ENCODE measurements around the gene POLA2. TPM values are rescaled to one million over a fixed set of nuclear protein-coding genes. Genes with fewer than 3 reads are reported as not detected.
"Not testable (repeated sequence)": the region's sequence is repeated elsewhere in the genome, so short reads cannot be mapped to it uniquely, and the experiment has no call there.

POLA2 gene, protein sequence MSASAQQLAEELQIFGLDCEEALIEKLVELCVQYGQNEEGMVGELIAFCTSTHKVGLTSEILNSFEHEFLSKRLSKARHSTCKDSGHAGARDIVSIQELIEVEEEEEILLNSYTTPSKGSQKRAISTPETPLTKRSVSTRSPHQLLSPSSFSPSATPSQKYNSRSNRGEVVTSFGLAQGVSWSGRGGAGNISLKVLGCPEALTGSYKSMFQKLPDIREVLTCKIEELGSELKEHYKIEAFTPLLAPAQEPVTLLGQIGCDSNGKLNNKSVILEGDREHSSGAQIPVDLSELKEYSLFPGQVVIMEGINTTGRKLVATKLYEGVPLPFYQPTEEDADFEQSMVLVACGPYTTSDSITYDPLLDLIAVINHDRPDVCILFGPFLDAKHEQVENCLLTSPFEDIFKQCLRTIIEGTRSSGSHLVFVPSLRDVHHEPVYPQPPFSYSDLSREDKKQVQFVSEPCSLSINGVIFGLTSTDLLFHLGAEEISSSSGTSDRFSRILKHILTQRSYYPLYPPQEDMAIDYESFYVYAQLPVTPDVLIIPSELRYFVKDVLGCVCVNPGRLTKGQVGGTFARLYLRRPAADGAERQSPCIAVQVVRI
- total RNA-seq (2014; rRNA removed; shearing (Covaris generic)), result 47.8 and 62.9 TPM in 2 replicates

DNA sequence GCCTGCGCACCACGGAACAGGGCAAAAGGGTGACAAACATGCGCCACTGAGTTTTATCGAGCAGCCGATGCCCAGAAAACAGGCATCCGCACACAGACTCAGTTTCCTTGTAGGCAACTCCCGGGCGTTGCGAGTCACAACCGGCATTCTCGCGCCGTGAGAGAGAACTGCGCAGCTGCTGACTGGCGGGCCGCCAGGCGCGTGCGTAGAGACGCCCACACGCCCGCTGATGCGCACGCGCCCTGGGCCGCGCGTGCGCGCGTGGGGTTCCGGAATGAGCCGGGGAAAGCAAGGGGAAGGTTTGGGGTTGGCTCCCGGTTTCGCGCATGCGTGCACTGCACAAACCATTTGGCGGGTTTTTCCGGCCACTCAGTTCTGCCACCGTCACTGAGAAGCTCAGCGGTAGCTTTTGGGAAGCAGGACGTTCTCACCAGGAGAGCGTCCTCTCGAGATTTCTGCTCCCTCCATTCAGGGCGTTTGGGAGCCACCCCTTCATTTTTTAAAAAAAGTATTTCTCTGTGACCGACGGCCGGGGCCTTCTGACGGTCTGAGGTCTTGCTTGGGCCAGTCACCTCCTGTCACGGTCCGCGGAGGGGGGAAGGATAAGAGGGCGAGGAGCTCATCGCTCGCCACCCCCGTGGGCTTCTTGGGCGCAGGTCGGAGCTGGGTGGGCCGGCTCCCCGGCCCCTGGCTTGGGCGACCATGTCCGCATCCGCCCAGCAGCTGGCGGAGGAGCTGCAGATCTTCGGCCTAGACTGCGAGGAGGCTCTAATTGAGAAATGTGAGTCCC is at the start of gene POLA2:
Gene POLA2 (plus strand): TSS at position 372 of the 790 bp plus-strand sequence. CDS start 331 bp downstream, at position 703.
- peak; percentile 96 for DNase-seq (ENCODE audit: low read depth)

DNA sequence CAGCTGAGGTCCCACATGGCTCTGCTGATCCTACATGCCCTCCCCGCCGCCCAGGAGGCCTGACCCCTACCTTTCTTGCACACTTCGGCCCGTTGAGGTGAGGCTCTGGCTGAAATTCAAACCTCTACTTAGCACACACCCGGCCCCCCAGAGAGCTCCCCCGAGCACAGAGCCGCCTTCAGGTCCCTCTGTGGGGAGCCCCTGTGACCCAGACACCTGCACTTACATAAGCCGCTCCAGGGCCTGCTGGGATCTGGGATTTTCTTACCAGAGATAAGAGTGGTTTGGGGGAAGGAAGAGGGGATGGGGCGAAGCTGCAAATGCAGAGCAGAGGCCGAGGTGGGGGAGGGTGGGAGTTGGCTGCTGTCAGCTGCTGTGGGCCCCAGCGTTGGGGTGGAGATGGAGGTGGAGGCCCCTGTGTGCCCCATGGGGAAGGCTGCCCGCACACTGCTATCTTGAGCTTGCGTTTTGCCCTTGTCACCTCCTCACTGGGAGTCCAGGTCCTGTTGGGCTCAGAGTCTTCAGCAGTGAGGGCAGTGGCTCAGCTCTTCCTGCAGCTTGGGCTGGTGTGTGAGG is 49.4 kb upstream of the POLA2 start:
- DNase-seq (ENCODE audit: low read depth), result no peak

DNA sequence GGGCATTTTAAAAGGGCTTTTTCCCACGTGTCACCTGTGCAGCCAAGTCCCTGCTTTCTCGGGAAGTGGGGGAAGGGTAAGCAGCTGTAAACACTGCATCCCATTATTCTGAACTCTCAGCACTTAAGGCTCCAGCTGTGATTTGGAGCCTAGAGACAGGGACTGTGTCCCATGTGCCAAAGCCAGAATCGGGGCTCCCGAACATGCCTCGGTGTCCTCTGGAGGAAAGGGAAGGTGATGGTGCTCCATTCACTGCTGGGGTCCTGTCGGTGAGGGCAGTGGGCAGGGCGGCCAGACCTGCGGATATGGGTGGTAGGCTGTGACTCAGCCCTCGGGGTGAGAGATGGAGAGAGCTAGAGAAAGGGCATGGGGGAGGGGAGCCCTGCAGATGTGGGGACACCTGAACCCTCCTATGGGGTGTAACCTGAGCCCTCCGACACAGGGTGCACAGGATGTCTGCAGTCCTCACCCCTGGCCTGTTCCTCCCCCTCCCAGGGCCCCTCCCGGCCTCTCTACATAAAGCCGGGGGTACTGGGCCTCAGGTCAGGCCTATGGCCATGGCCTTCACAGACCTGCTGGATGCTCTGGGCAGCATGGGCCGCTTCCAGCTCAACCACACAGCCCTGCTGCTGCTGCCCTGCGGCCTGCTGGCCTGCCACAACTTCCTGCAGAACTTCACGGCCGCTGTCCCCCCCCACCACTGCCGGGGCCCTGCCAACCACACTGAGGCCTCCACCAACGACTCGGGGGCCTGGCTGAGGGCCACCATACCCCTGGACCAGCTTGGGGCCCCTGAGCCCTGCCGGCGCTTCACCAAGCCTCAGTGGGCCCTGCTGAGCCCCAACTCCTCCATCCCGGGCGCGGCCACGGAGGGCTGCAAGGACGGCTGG is 48.2 kb upstream of the POLA2 start:
- DNase-seq (ENCODE audit: low read depth), result peak; percentile 51

DNA sequence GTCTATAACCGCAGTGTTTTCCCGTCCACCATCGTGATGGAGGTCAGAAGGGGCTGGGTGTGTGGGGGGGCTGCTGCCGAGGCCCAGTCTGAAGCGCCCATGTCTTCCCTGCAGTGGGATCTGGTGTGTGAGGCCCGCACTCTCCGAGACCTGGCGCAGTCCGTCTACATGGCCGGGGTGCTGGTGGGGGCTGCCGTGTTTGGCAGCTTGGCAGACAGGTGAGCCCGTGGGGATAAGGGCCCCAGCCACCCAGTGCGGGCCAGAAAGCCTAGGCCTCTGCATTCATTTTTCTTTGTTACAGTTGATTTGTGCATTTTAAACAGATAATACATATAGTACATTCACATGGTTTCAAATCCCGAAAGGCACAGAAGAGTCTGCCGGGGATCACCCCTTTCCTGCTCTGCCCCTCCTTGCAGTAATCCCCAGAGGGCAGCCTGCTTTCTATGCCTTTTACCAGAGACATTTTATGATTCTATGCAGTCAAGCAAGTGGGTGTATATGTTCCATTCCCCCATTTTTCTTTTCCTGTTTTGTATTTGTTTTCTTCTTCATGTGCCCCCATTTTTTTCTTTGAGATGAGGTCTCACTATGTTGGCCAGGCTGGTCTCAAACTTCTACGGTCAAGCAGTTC is 47.4 kb upstream of the POLA2 start:
- DNase-seq (ENCODE audit: low read depth), result no peak

DNA sequence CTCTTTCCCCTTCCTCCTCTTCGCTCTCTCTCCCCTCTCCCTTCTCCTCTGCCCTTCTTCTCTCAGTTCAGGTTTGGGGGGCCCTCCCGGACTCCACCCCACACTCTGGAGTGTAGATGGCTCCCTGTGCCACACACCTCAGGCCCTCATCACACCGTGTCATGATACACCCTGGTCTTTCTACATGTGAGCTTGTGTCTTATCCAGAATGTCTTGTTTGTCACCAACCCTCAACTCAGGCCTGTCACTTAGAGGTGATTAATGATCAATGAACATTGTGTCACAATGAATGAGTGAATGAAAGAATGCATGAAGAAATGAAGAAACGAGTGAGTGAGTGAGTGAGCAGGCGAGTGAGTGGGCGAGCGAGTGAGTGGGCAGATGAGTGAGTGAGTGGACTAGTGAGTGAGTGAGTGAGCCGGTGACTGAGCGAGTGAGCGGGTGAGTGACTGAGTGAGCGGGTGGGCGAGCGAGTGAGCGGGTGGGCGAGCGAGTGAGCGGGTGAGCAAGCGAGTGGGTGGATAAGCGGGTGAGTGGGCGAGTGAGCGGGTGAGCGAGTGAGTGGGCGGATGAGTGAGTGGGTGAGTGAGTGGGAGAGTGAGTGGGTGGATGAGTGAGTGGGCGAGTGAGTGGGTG is 46.2 kb upstream of the POLA2 start:
- DNase-seq (ENCODE audit: low read depth), result no peak

DNA sequence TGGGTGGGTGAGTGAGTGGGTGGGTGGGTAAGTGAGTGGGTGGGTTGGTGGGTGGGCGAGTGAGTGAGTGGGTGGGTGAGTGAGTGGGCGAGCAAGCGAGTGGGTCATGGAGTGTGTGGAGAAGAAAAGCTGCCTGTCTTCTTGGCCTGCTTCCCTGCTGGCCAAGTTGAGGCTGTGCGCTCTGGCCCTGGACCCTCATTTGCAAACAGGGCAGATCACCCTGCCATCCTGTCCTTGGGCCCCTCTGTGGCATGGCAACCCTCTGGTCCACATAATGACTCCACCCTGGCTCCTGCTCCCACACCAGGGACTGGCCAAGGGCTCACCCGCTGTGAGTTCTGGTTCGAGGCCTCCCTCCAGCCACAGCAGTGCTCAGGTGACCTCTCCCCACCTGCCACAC is 44.9 kb upstream of the POLA2 start:
- DNase-seq (ENCODE audit: low read depth), result no peak

DNA sequence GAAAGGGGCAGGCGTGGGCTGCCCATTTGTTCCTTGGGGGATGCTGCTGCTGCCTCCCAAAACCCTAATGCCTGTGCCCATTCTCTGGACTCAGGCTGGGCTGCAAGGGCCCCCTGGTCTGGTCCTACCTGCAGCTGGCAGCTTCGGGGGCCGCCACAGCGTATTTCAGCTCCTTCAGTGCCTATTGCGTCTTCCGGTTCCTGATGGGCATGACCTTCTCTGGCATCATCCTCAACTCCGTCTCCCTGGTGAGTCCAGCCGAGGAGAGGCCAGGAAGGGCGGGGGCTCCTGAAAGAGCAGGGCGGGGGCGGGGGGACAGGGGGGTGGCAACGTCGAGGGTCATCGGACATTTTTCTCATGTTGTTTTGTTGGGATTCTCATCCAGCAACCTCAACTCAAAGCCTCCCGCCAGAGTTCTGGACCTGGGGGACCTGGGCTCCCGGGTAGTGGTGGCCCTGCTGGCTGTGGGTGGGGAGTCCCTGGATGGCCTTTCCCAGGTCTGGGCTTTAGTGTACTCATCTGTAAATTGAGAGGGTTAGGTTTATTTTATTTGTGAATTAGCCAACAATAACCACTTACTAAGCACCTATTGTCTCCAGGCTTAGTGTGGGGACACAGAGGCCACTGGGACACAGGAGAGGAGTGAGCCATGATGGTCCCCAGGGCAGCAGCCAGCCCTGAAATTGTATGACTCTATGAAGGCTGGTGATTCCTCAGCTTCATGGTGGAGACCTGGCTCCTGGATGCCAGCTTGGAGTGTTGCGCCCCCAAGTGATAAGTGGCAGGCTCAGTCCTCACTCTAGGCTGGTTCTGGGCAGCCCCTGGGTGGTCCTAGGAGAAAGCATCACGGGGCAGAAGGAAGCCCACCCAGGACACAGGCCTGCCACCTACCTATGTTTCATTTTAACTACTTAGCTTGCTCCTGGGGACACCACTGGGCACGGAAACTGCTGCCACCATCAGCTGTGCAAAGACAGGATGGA is 44.0 kb upstream of the POLA2 start:
- DNase-seq (ENCODE audit: low read depth), result no peak

DNA sequence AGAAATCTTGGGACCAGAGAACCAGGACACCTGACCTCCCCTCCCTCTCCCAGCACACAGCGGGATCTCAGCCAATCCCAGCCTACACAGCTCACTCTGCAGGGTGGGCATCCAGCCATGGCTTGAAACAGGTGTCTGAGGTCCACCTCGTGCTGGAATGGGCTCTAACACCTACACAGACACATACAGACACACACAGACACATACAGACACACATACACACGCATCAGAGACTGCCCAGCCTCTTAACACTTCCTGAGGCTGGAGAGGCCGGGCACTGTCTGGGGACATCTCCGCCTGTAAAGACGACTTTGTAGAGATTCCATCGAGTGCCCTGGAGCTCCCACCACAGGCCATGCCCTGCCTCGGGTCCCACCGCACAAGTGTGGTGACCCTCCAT is 43.3 kb upstream of the POLA2 start:
- DNase-seq (ENCODE audit: low read depth), result no peak

DNA sequence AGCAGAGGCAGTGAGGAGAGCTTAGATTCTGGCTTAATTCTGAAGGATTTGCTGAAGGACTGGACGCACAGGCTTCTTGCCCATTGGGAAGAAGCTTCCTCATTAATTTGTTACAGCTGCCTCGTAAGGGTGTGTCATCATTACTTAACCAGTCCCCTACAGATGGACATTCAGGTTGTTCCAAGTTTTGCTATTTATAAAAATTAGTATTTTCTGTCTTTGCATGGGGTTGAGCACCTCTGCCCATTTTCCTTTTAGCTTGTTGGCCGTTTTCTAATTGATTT is 41.9 kb upstream of the POLA2 start:
- DNase-seq (ENCODE audit: low read depth), result no peak

DNA sequence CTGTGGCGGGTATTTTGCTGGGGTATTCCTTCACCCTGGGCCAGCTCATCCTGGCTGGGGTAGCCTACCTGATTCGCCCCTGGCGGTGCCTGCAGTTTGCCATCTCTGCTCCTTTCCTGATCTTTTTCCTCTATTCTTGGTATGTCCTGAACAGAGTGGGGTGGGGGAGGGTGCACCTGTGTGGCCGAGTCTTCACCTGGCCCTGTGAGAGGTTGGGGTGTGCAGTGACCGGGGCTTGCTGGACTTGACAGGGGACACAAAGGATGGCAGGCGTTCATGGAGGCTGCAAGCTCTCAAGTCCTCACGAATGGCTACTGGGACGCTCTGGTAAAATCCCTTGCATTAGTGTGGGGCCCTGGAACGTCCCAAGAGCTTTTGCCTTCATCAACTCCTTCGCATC is 40.7 kb upstream of the POLA2 start:
- DNase-seq (ENCODE audit: low read depth), result no peak

DNA sequence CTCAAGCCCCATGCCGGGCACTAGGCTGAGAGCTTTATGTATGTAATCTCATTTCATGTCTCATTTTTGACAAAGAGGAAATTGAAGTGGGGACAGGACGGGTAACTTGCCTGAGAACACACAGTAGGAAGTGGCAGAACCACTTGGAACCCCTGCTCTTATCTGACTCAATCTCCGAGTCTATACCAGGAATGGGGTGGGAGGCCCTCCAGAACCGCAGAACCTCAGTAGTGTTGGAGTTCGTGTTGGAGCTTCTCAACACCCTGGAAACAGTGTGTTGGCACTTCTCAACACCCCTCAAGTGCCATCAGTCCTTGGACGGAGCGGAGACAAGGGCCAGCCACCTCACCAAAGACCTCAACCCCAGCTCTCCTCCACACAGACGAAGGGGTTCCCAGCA is 38.8 kb upstream of the POLA2 start:
- DNase-seq (ENCODE audit: low read depth), result no peak

DNA sequence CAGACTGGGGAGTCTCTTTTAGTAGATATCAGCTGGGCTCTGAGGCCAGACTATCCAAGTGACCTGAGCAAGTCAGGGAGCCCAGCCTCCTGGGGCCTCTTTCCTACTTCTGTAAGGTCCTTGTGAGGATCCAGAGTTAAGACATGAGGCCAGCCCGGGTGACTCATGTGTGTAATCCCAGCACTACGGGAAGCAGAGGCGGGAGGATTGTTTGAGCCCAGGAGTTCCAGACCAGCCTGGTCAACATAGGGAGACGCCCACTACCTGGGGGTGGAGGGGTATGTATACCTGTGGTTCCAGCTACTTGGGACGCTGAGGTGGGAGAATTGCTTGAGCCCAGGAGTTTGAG is 36.9 kb upstream of the POLA2 start:
- DNase-seq (ENCODE audit: low read depth), result peak; percentile 75

DNA sequence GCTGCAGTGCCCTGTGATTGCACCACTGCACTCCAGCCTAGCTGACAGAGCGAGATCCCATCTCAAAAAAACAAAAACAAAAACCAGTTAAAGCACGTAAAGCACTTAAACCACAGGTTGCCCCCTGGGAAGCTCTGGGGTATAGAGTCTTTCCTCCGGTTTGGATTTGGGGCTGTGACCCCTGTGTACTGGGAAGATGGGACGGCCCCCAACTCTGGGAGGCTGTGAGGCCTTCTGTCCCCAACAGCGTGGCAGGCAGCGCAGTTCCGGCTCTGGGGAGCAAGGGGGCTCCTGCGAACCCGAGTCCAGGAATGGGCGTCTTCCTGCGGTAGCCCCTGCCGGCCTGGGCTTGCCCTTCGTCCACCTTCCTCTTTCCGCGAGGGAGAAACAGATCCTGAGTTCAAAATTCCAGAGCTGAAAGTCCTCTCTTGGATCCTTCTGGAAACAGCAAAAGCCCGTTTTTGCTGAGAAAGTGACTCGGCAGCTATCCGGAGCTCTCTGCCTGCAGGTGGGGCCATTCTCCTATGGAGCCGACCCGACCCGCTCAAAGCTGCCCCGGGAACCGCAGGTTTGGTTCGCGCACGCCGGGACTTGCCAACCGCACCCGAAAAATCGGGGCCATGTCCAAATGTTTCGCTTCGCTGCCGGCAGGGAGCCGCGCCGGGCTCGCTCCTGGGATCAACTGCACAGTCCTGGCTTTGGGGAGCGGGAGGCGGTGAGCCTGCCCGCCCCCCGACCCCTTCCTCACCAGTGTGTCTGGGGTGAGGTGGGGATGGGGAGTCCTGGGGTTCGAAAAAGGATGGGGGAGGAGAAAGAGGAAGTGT is 36.3 kb upstream of the POLA2 start:
- peak; percentile 63 for DNase-seq (ENCODE audit: low read depth)

DNA sequence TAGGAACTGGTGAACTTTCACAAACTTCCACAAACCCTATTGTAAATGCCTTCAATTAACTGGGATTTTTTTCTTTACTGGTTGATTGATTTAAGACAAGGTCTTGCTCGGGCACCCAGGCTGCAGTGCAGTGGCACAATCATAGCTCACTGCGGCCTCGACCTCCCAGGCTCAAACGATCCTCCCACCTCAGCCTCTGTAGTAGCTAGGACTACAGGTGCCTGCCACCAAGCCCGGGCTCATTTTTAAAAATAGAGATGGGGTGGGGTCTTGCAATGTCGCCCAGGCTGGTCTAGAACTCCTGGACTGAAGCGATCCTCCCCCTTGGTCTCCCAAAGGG is 35.7 kb upstream of the POLA2 start:
- DNase-seq (ENCODE audit: low read depth), result no peak

DNA sequence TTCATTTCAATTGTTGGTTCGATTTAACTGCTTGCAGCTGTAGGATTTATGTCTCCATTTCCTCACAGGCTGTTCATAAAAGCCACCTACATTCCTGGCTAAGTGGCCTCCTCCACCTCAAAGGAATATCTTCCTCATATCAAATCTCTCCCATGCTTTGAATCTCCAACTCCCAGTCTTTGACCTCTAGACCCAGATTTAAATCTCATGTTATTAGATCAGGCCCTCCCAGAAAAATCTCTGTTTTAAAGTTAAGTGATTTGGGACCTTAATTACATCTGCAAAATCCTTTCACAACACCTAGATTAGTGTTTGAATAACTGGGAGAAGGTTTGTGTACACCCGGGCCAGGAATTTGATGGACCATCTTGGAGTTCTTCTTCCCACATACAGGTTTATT is 33.9 kb upstream of the POLA2 start:
- no peak for DNase-seq (ENCODE audit: low read depth)

DNA sequence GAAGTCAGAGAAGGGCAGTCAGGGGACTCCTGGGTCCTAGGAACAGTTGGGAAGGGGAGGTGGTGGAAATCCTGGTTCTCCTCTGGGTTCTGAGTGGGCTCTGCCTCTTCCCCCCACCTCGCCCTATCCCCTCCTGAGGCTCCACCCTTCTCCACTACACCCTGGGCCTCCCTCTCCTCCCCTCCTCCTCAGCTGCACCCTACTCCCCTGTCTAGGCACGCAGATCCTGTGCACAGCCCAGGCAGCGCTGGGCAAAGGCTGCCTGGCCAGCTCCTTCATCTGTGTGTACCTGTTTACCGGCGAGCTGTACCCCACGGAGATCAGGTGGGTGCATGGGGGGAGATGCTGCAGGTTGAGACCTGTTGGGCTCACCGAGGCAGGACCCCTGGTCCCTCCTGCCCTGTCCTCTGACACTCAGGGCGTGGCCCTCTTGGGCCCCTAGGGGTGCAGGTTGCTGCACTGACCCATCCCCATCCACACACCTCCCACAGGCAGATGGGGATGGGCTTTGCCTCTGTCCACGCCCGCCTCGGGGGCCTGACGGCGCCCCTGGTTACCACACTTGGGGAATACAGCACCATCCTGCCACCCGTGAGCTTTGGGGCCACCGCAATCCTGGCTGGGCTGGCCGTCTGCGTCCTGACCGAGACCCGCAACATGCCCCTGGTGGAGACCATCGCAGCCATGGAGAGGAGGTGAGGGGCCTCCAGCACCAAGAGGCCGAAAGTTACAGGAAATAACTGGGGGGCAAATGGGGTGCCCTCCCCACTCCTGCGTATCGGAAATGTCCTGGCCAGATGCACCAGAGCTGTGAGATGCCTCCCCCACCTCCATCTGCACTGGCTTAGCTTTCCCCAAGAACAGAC is 25.3 kb upstream of the POLA2 start:
- no peak for DNase-seq (ENCODE audit: low read depth)

DNA sequence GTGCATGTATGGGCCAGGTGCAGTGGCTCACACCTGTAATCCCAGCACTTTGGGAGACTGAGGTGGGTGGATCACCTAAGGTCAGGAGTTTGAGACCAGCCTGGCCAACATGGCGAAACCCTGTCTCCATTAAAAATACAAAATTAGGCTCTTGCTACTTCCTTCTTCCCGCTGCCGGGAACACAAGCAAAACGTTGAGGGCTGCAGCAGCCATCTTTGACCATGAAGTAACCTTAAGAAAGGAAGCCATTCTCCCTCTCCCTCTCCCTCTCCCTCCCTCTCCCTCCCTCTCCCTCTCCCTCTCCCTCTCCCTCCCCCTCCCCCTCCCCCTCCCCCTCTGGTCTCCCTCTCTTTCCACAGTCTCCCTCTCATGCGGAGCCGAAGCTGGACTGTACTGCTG is 23.5 kb upstream of the POLA2 start:
- DNase-seq (ENCODE audit: low read depth), result not testable (repeated sequence)

DNA sequence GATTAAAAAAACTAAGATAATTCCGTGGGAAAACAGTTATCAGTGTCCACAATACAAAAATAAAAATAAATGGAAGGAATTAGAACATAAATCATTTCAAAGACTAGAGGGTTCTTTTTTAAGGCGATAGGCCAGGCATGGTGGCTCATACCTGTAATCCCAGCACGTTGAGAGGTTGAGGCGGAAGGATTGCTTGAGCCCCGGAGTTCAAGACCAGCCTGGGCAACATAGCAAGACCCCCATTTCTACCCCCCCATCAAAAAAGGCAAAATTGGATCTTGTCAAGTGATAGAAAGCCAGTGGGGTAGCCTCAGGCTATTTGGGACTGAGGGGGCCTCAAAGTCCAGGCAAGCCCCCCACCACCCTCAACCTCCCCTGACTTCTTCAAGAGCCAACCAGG is 20.6 kb upstream of the POLA2 start:
- DNase-seq (ENCODE audit: low read depth), result no peak
